A549 (cell line): ENCODE measurements around the gene ALDH4A1. TPM values are rescaled to one million over a fixed set of nuclear protein-coding genes. Genes with fewer than 3 reads are reported as not detected.

Experiments
- ATAC-seq, 2 experiments: fragments of 200-7000 bp in 1 of 2; fragments of >200 bp in 1 of 2; cut with Nextera tagmentation in 1 of 2; cut with Tn5 transposase in 1 of 2; 3 replicates each; pipeline versions ENCODE4 v1.8.0 to v1.9.1; 2018 to 2020; ENCODE audit warnings: mild to moderate bottlenecking in 1 of 2, moderate library complexity in 1 of 2
- CTCF ChIA-PET: fragments of 300-600 bp; sonication (Branson Sonifier 250); formaldehyde crosslinking; extraction: SDS; loops from one replicate; lab custom pipeline; 2021; ENCODE audit warnings: antibody characterized with exemption, inconsistent platforms; lab: Yijun Ruan, JAX
- POLR2A ChIA-PET: fragments of 350-600 bp; formaldehyde crosslinking; extraction: SDS; loops from one replicate; lab custom pipeline; 2021; ENCODE audit warnings: antibody characterized with exemption, inconsistent platforms; lab: Yijun Ruan, JAX
- DNase-seq, 2 experiments: peaks; one replicate each; pipeline versions ENCODE4 v3.0.0 to v3.0.0-alpha.2; 2011 to 2016; ENCODE audit warnings: low read depth in 1 of 2, low spot score in 1 of 2
- FAIRE-seq: peaks from 2 replicates; lab custom pipeline; 2011; peaks lifted over from hg19 to GRCh38; lab: Jason Lieb, UNC
- H3K27ac ChIP-seq, 2 experiments: fragments of >200 bp; sonication (Bioruptor Twin); formaldehyde crosslinking; 3 replicates each; pipeline ENCODE4 v1.5.1; 2016 to 2017
- H3K4me1 ChIP-seq: fragments of >200 bp; sonication (Bioruptor Twin); formaldehyde crosslinking; 3 replicates; pipeline ENCODE4 v1.6.1; 2016
- H3K4me2 ChIP-seq: fragments of >200 bp; sonication (Bioruptor Twin); formaldehyde crosslinking; 3 replicates; pipeline ENCODE4 v1.6.1; 2016
- H3K4me3 ChIP-seq: fragments of >200 bp; sonication (Bioruptor Twin); formaldehyde crosslinking; 3 replicates; pipeline ENCODE4 v1.5.1; 2016
- H3K9me3 ChIP-seq: fragments of >200 bp; sonication (Bioruptor Twin); formaldehyde crosslinking; 3 replicates; pipeline ENCODE4 v1.6.1; 2016
- BCL3 ChIP-seq: fragments of >200 bp; sonication (Bioruptor Twin); formaldehyde crosslinking; IDR thresholded peaks from 3 replicates; pipeline ENCODE4 v1.6.1; 2016
- BHLHE40 ChIP-seq: IDR thresholded peaks from 2 replicates; pipeline ENCODE4 v1.6.1; 2012; ENCODE audit warnings: low read depth, low read length, inconsistent platforms
- CBX8 ChIP-seq: fragments of 200-600 bp; sonication (generic); IDR thresholded peaks from 2 replicates; pipeline ENCODE4 v1.6.1; 2016
- CEBPB ChIP-seq, 2 experiments: fragments of >200 bp in 1 of 2; sonication (Bioruptor Twin) in 1 of 2; formaldehyde crosslinking in 1 of 2; IDR thresholded peaks; 2 replicates each; pipeline ENCODE4 v1.6.1; 2012 to 2016
- CHD2 ChIP-seq: fragments of 150-350 bp; IDR thresholded peaks from 2 replicates; pipeline ENCODE4 v1.6.1; 2014; ENCODE audit warnings: low read length; ENCODE audit not compliant: partially characterized antibody
- CHD4 ChIP-seq: fragments of 200-600 bp; sonication (generic); IDR thresholded peaks from 2 replicates; pipeline ENCODE4 v1.6.1; 2016; ENCODE audit warnings: antibody characterized with exemption, mild to moderate bottlenecking, borderline replicate concordance
- EHF ChIP-seq: fragments of 250-450 bp; sonication (Bioruptor Pico); IDR thresholded peaks from 2 replicates; pipeline ENCODE4 v1.5.0; 2020; ENCODE audit warnings: mild to moderate bottlenecking
- EHMT2 ChIP-seq: fragments of 200-600 bp; sonication (generic); IDR thresholded peaks from 2 replicates; pipeline ENCODE4 v1.6.1; 2016; ENCODE audit warnings: antibody characterized with exemption, low read depth, mild to moderate bottlenecking, moderate library complexity
- EP300 ChIP-seq, 2 experiments: fragments of >200 bp; sonication (Bioruptor Twin); formaldehyde crosslinking; IDR thresholded peaks; 2 replicates in 1 of 2; 3 replicates in 1 of 2; pipeline ENCODE4 v1.6.1; 2016 to 2017
- ESRRA ChIP-seq: fragments of 150-350 bp; IDR thresholded peaks from 2 replicates; pipeline ENCODE4 v1.6.1; 2014; ENCODE audit warnings: mild to moderate bottlenecking, low read length, borderline replicate concordance
- FOSB ChIP-seq: fragments of 250-450 bp; sonication (Bioruptor Pico); IDR thresholded peaks from 2 replicates; pipeline ENCODE4 v1.5.0; 2020; ENCODE audit warnings: mild to moderate bottlenecking, moderate library complexity
- FOXS1 ChIP-seq: fragments of 250-450 bp; sonication (Bioruptor Pico); IDR thresholded peaks from 2 replicates; pipeline ENCODE4 v1.5.0; 2020; ENCODE audit warnings: mild to moderate bottlenecking, moderate library complexity
- HEYL ChIP-seq: fragments of 250-450 bp; sonication (Bioruptor Pico); IDR thresholded peaks from 2 replicates; pipeline ENCODE4 v1.8.0; 2021; ENCODE audit warnings: mild to moderate bottlenecking, moderate library complexity
- HOXA7 ChIP-seq: fragments of 250-450 bp; sonication (Bioruptor Pico); IDR thresholded peaks from 2 replicates; pipeline ENCODE4 v1.5.0; 2020; ENCODE audit warnings: mild to moderate bottlenecking, moderate library complexity
- HOXB5 ChIP-seq: fragments of 250-450 bp; sonication (Bioruptor Pico); IDR thresholded peaks from 2 replicates; pipeline ENCODE4 v1.5.0; 2020; ENCODE audit warnings: mild to moderate bottlenecking, moderate library complexity
- JUN ChIP-seq, 2 experiments: fragments of >200 bp; sonication (Bioruptor Twin); formaldehyde crosslinking; IDR thresholded peaks; 2 replicates in 1 of 2; 3 replicates in 1 of 2; pipeline ENCODE4 v1.6.1; 2016 to 2017
- KDM5A ChIP-seq: fragments of 200-600 bp; sonication (generic); IDR thresholded peaks from 2 replicates; pipeline ENCODE4 v1.6.1; 2016; ENCODE audit warnings: antibody characterized with exemption, mild to moderate bottlenecking
- RAD21 ChIP-seq, 2 experiments: fragments of >200 bp in 1 of 2; sonication (Bioruptor Twin) in 1 of 2; formaldehyde crosslinking in 1 of 2; IDR thresholded peaks in 1 of 2; conservative IDR thresholded peaks in 1 of 2; 2 replicates in 1 of 2; 3 replicates in 1 of 2; pipeline ENCODE4 v1.6.1; 2012 to 2018; ENCODE audit warnings: inconsistent platforms in 1 of 2
- RCOR1 ChIP-seq: fragments of 150-350 bp; IDR thresholded peaks from 2 replicates; pipeline ENCODE4 v1.6.1; 2014; ENCODE audit warnings: antibody characterized with exemption, low read length, low read depth
- SREBF2 ChIP-seq: fragments of 450-650 bp; IDR thresholded peaks from 2 replicates; pipeline ENCODE4 v1.6.1; 2014; ENCODE audit warnings: mild to moderate bottlenecking, moderate library complexity
- TFCP2L1 ChIP-seq: fragments of 250-450 bp; sonication (Bioruptor Pico); IDR thresholded peaks from 2 replicates; pipeline ENCODE4 v1.5.0; 2021; ENCODE audit warnings: mild to moderate bottlenecking
- TP53 ChIP-seq: fragments of 250-450 bp; sonication (Bioruptor Pico); IDR thresholded peaks from 2 replicates; pipeline ENCODE4 v1.5.0; 2021; ENCODE audit warnings: mild to moderate bottlenecking, moderate library complexity
- ZFP36 ChIP-seq: fragments of 450-650 bp; IDR thresholded peaks from 2 replicates; pipeline ENCODE4 v1.6.1; 2014; ENCODE audit warnings: borderline replicate concordance; ENCODE audit not compliant: partially characterized antibody
- ZNF302 ChIP-seq: fragments of 250-450 bp; sonication (Bioruptor Pico); IDR thresholded peaks from 2 replicates; pipeline ENCODE4 v1.9.0; 2021; ENCODE audit warnings: inconsistent platforms, mild to moderate bottlenecking, moderate library complexity
- WGBS: methylation state at CpG from one replicate; pipeline ENCODE4 v1.1.6; 2017; ENCODE audit errors: missing lambda C conversion rate; 5-methylcytosine and 5-hydroxymethylcytosine counted together
- polyA plus RNA-seq, 4 experiments: library from polyadenylated mRNA; depleted of rRNA in 3 of 4; stranded (reverse); fragments of >200 nt; fragmentation: RNase III in 1 of 4; extraction: RNeasy Plus Mini Kit Qiagen cat#74134 plus additional on column Dnase treatment in 1 of 4; gene quantifications; 2 replicates in 3 of 4; 3 replicates in 1 of 4; pipeline ENCODE4 v1.2.3, GENCODE V29; 2011 to 2017
- TF ChIP-seq, protein P1 (sequence below): IDR thresholded peaks from 2 replicates; pipeline ENCODE4 v1.6.1; 2012
- TF ChIP-seq, protein P2 (sequence below): fragments of 250-450 bp; sonication (Bioruptor Pico); IDR thresholded peaks from 2 replicates; pipeline ENCODE4 v1.5.0; 2021; ENCODE audit warnings: mild to moderate bottlenecking, moderate library complexity, borderline replicate concordance

ALDH4A1 gene
- polyA plus RNA-seq, 2 of the 4 experiments (the other 2 are of a cell fraction) = 9.4 to 15.4 TPM

DNA sequence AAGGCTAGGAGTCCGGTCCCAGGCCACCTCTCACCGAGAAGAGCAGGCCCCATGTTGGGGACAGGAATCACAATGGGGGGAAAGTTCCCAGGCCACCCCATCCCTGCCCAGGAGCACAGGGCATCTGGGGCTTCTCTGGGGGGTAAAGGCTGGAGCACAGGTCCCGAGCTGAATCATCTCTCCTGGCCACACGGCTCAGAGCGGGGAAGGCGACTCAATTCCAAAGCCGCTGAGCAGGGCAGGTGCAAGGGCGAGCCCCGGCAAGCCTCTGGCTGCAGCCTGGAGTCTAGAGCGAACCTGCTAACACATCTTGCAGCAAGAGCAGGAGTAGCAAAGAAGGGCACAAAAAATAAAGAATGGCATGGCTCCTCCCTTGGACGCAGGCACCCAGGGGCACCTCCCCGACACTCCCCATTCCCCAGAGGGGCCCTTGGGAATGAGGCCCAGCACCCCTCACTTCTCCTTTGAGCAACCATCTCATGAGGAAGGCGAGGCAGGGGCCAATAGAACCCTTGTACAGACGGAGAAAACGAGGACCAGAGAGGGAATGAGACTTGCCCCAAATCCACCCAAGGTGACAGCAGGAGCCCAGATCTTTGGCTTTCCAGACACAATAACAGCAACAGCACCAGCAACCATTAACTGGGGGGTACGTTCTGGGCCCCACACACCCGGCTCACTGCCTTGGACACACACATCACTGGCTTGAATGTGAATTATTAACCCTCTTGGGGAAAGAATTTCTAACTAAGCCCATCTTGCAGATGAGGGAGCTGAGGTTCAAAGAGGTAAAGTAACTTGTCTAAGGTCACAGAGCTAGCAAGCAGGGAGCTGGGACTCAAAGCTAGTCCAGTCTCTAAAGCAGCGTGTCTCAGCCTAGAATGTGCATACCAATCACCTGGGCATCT, 20.7 kb upstream of the ALDH4A1 start:
- WGBS = 55% methylated on average over 17 of the region's 18 CpGs
- Histone ChIP-seq H3K27ac (peak overlapping the region; percentile 89 to 94), H3K4me2 (peak overlapping the region; percentile 83), H3K9me3 (no peaks in the 10 kb centered on the region), H3K4me3 (no peak overlapping the region), H3K4me1 (peaks cover 67% of the 10 kb centered on the region)
- TF ChIP-seq CBX8 = no peak
- no peak for TF ChIP-seq JUN (IDR thresholded peaks at IDR 0.05)
- no peak for TF ChIP-seq TFCP2L1 (CRISPR knock-in tag)
- no peak for TF ChIP-seq CHD4
- no peak for TF ChIP-seq BHLHE40
- TF ChIP-seq FOSB (CRISPR knock-in tag) = no peak
- TF ChIP-seq RCOR1 = no peak
- TF ChIP-seq HOXB5 (CRISPR knock-in tag) = no peak
- TF ChIP-seq ZNF302 = no peak
- TF ChIP-seq TP53 (CRISPR knock-in tag) = no peak
- TF ChIP-seq CHD2 = no peak
- CTCF ChIA-PET = interaction anchor here (0.9 to 8.8 kb wide), 8 partner anchors 10 to 174 kb away, joined by 3 to 77 read pairs (median 7); no protein-coding TSS in a partner anchor
- POLR2A ChIA-PET = no interaction called here
- ATAC-seq (peak in 1 of 2 experiments; percentile 9; a peak in 4 of 6 replicates), DNase-seq (no peak), FAIRE-seq (no peak)

GRCh38 chr1:18922319-18922726, 20.0 kb upstream of the ALDH4A1 start:
- H3K9me3 ChIP-seq = no peaks in the 10 kb centered on the region
- H3K4me3 ChIP-seq = no peak overlapping the region
- CTCF ChIA-PET = interaction anchor here (0.6 to 8.8 kb wide), 6 partner anchors 9 to 240 kb away, joined by 3 to 77 read pairs (median 7); no protein-coding TSS in a partner anchor
- peak; percentile 66 for ATAC-seq
- peak overlapping the region; percentile 83 for H3K4me2 ChIP-seq
- 4% methylated on average over 5 of the region's 8 CpGs for WGBS
- POLR2A ChIA-PET = interaction anchor here (0.5 kb wide), 1 partner anchor 690 kb away, joined by 3 read pairs; no protein-coding TSS in a partner anchor
- no peak for FAIRE-seq
- DNase-seq = peak; percentile 39 to 57
- H3K4me1 ChIP-seq = peaks cover 59% of the 10 kb centered on the region
- no peak for TF ChIP-seq EHMT2
- TF ChIP-seq, protein P1, sequence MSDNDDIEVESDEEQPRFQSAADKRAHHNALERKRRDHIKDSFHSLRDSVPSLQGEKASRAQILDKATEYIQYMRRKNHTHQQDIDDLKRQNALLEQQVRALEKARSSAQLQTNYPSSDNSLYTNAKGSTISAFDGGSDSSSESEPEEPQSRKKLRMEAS = no peak
- TF ChIP-seq BCL3 = no peak
- TF ChIP-seq CEBPB (IDR thresholded peaks at IDR 0.05) = no peak
- no peak for TF ChIP-seq BHLHE40
- TF ChIP-seq TFCP2L1 (CRISPR knock-in tag) = no peak
- no peak for TF ChIP-seq CHD4
- TF ChIP-seq HOXA7 = no peak
- no peak for TF ChIP-seq CBX8
- TF ChIP-seq KDM5A = no peak
- TF ChIP-seq ESRRA = no peak
- no peak for TF ChIP-seq EP300 (IDR thresholded peaks at IDR 0.05)
- TF ChIP-seq FOXS1 (CRISPR knock-in tag) = no peak
- TF ChIP-seq EHF (CRISPR knock-in tag) = no peak
- TF ChIP-seq HEYL (CRISPR knock-in tag) = no peak
- no peak for TF ChIP-seq SREBF2
- TF ChIP-seq RAD21 (conservative IDR thresholded peaks at IDR 0.05 in 1 of 2, IDR thresholded peaks at IDR 0.05 in 1 of 2) = no peak
- no peak for TF ChIP-seq RCOR1
- TF ChIP-seq, protein P2, sequence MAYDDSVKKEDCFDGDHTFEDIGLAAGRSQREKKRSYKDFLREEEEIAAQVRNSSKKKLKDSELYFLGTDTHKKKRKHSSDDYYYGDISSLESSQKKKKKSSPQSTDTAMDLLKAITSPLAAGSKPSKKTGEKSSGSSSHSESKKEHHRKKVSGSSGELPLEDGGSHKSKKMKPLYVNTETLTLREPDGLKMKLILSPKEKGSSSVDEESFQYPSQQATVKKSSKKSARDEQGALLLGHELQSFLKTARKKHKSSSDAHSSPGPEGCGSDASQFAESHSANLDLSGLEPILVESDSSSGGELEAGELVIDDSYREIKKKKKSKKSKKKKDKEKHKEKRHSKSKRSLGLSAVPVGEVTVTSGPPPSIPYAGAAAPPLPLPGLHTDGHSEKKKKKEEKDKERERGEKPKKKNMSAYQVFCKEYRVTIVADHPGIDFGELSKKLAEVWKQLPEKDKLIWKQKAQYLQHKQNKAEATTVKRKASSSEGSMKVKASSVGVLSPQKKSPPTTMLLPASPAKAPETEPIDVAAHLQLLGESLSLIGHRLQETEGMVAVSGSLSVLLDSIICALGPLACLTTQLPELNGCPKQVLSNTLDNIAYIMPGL (CRISPR knock-in tag) = no peak
- no peak for TF ChIP-seq ZFP36
- H3K27ac ChIP-seq = peak overlapping the region; percentile 89 to 94
